Activated T-cell treated with anti-CD3 and anti-CD28 coated beads, Interleukin-2, amount 50 U/mL, for 72 hours (primary cell): ENCODE measurements around the gene JMJD1C. TPM values are rescaled to one million over a fixed set of nuclear protein-coding genes. Genes with fewer than 3 reads are reported as not detected.
"Not testable (repeated sequence)": the region's sequence is repeated elsewhere in the genome, so short reads cannot be mapped to it uniquely, and the experiment has no call there.

Experiments used
- ATAC-seq, 2 donors: fragments of 150-1000 bp; cut with Tn5 transposase; replicated peaks in 1 of 2; 2 replicates each; pipeline ENCODE4 v1.10.0; 2021; ENCODE audit warnings: moderate library complexity in 2 of 2, mild to moderate bottlenecking in 1 of 2
- DNase-seq, 2 donors: peaks; one replicate each; pipeline ENCODE4 v3.0.0; 2021 to 2022; ENCODE audit warnings: mixed read lengths in 1 of 2
- H3K27ac Mint-ChIP-seq: one replicate; pipeline ENCODE4 v1.8.0; 2022; ENCODE audit warnings: mild to moderate bottlenecking, moderate library complexity, mixed read lengths
- H3K27me3 Mint-ChIP-seq: one replicate; pipeline ENCODE4 v1.8.0; 2022; ENCODE audit warnings: low read depth, mixed read lengths
- H3K36me3 Mint-ChIP-seq, 2 donors: one replicate each; pipeline ENCODE4 v1.8.0; 2022; ENCODE audit warnings: mixed read lengths in 2 of 2, mild to moderate bottlenecking in 1 of 2; ENCODE audit not compliant: insufficient read depth in 2 of 2
- H3K4me1 Mint-ChIP-seq: one replicate; pipeline ENCODE4 v1.8.0; 2022; ENCODE audit warnings: low read depth, mixed read lengths
- H3K4me3 Mint-ChIP-seq, 2 donors: one replicate each; pipeline ENCODE4 v1.8.0; 2022; ENCODE audit warnings: mild to moderate bottlenecking in 2 of 2, mixed read lengths in 2 of 2, moderate library complexity in 2 of 2
- H3K9me3 Mint-ChIP-seq, 2 donors: one replicate each; pipeline ENCODE4 v1.8.0; 2022; ENCODE audit warnings: mixed read lengths in 2 of 2
- total RNA-seq, 2 donors: library from RNA; stranded (reverse); gene quantifications; one replicate each; pipeline ENCODE4 v1.2.3, GENCODE V29; 2022

JMJD1C gene
- total RNA-seq, 2 donors from 2014 or later = 67.3 to 67.5 TPM

GRCh38 chr10:63297941-63298340 lies 167.8 kb downstream of the JMJD1C start:
- Mint-ChIP-seq H3K36me3 (no peaks in the 10 kb centered on the region), H3K27me3 (no peaks in the 10 kb centered on the region), H3K27ac (no peak overlapping the region), H3K4me3 (no peak overlapping the region), H3K4me1 (no peaks in the 10 kb centered on the region), H3K9me3 (no peaks in the 10 kb centered on the region)
- DNase-seq (no peak), ATAC-seq (no peak)

GRCh38 chr10:63294781-63295180 lies 171.0 kb downstream of the JMJD1C start:
- Mint-ChIP-seq H3K4me1 (no peaks in the 10 kb centered on the region), H3K27ac (no peak overlapping the region), H3K9me3 (no peaks in the 10 kb centered on the region), H3K36me3 (peaks cover 0 to 2% of the 10 kb centered on the region in 2 donors), H3K4me3 (no peak overlapping the region), H3K27me3 (no peaks in the 10 kb centered on the region)
- no peak for ATAC-seq
- no peak for DNase-seq

- H3K36me3 Mint-ChIP-seq, H3K4me3 Mint-ChIP-seq, H3K4me1 Mint-ChIP-seq, H3K27me3 Mint-ChIP-seq, H3K27ac Mint-ChIP-seq, DNase-seq, ATAC-seq, H3K9me3 Mint-ChIP-seq: not testable (repeated sequence)
These were observed 172.9 kb downstream of the JMJD1C start for GRCh38 chr10:63292847-63293246.

GRCh38 chr10:63288170-63288569 lies 177.6 kb downstream of the JMJD1C start:
- H3K27ac Mint-ChIP-seq = no peak overlapping the region
- no peaks in the 10 kb centered on the region for H3K27me3 Mint-ChIP-seq
- no peak for DNase-seq
- H3K9me3 Mint-ChIP-seq = no peaks in the 10 kb centered on the region
- no peaks in the 10 kb centered on the region for H3K4me1 Mint-ChIP-seq
- no peak overlapping the region for H3K4me3 Mint-ChIP-seq
- ATAC-seq = no peak
- H3K36me3 Mint-ChIP-seq = peaks cover 2% of the 10 kb centered on the region in 2 donors

- no peaks in the 10 kb centered on the region for H3K4me1 Mint-ChIP-seq
- ATAC-seq (no peak), DNase-seq (no peak)
- H3K27me3 Mint-ChIP-seq = no peaks in the 10 kb centered on the region
- no peaks in the 10 kb centered on the region for H3K9me3 Mint-ChIP-seq
- no peak overlapping the region for H3K27ac Mint-ChIP-seq
- H3K4me3 Mint-ChIP-seq = no peak overlapping the region
- peaks cover 2% of the 10 kb centered on the region in 2 donors for H3K36me3 Mint-ChIP-seq
These were observed 179.0 kb downstream of the JMJD1C start for GRCh38 chr10:63286754-63287264.

- H3K9me3 Mint-ChIP-seq = no peaks in the 10 kb centered on the region
- DNase-seq = no peak
These were observed 179.4 kb downstream of the JMJD1C start for GRCh38 chr10:63286340-63286739.

GRCh38 chr10:63283901-63284300 lies 181.9 kb downstream of the JMJD1C start:
- H3K27ac Mint-ChIP-seq, H3K4me1 Mint-ChIP-seq, H3K9me3 Mint-ChIP-seq, H3K4me3 Mint-ChIP-seq, ATAC-seq, DNase-seq, H3K27me3 Mint-ChIP-seq, H3K36me3 Mint-ChIP-seq: not testable (repeated sequence)

More at GRCh38 chr10:63286340-63286739, 179.4 kb downstream of the JMJD1C start:
- Mint-ChIP-seq H3K36me3 (peaks cover 0 to 2% of the 10 kb centered on the region in 2 donors), H3K27ac (no peak overlapping the region), H3K27me3 (no peaks in the 10 kb centered on the region), H3K4me1 (no peaks in the 10 kb centered on the region), H3K4me3 (no peak overlapping the region)
- ATAC-seq = no peak

- Mint-ChIP-seq H3K4me1 (no peaks in the 10 kb centered on the region), H3K4me3 (no peak overlapping the region), H3K9me3 (no peaks in the 10 kb centered on the region), H3K27ac (no peak overlapping the region), H3K27me3 (no peaks in the 10 kb centered on the region), H3K36me3 (peaks cover 0 to 2% of the 10 kb centered on the region in 2 donors)
- DNase-seq (no peak), ATAC-seq (no peak)
These were observed 182.7 kb downstream of the JMJD1C start for GRCh38 chr10:63283093-63283492.

- H3K36me3 Mint-ChIP-seq = peaks cover 0 to 2% of the 10 kb centered on the region in 2 donors
- no peak for DNase-seq
- H3K27ac Mint-ChIP-seq = no peak overlapping the region
- no peaks in the 10 kb centered on the region for H3K27me3 Mint-ChIP-seq
- no peak overlapping the region for H3K4me3 Mint-ChIP-seq
- H3K4me1 Mint-ChIP-seq = no peaks in the 10 kb centered on the region
- H3K9me3 Mint-ChIP-seq = no peaks in the 10 kb centered on the region
- ATAC-seq = no peak
These were observed 183.8 kb downstream of the JMJD1C start for GRCh38 chr10:63281967-63282366.

- ATAC-seq (no peak), DNase-seq (no peak)
- Mint-ChIP-seq H3K9me3 (no peaks in the 10 kb centered on the region), H3K4me3 (no peak overlapping the region), H3K4me1 (no peaks in the 10 kb centered on the region), H3K27me3 (no peaks in the 10 kb centered on the region), H3K27ac (no peak overlapping the region), H3K36me3 (peaks cover 0 to 2% of the 10 kb centered on the region in 2 donors)
These were observed 185.4 kb downstream of the JMJD1C start for GRCh38 chr10:63280386-63280785.

GRCh38 chr10:63275094-63275493 lies 190.7 kb downstream of the JMJD1C start:
- Mint-ChIP-seq H3K27me3 (no peaks in the 10 kb centered on the region), H3K36me3 (no peaks in the 10 kb centered on the region), H3K4me1 (peaks cover 27% of the 10 kb centered on the region), H3K4me3 (no peak overlapping the region), H3K9me3 (no peaks in the 10 kb centered on the region), H3K27ac (peak overlapping the region; percentile 35)
- DNase-seq = no peak
- no peak for ATAC-seq

- ATAC-seq (no peak), DNase-seq (no peak)
- peak overlapping the region; percentile 93 for H3K27ac Mint-ChIP-seq
- peaks cover 34% of the 10 kb centered on the region for H3K4me1 Mint-ChIP-seq
- no peaks in the 10 kb centered on the region for H3K9me3 Mint-ChIP-seq
- H3K27me3 Mint-ChIP-seq = no peaks in the 10 kb centered on the region
- no peaks in the 10 kb centered on the region for H3K36me3 Mint-ChIP-seq
- peak overlapping the region in 1 of 2 donors; percentile 31 for H3K4me3 Mint-ChIP-seq
These were observed 192.2 kb downstream of the JMJD1C start for GRCh38 chr10:63273577-63273976.

- Mint-ChIP-seq H3K4me1 (peaks cover 32% of the 10 kb centered on the region), H3K9me3 (no peaks in the 10 kb centered on the region), H3K36me3 (peaks cover 4 to 7% of the 10 kb centered on the region in 2 donors), H3K27me3 (no peaks in the 10 kb centered on the region), H3K27ac (peak overlapping the region; percentile 100), H3K4me3 (peak overlapping the region; percentile 94 to 98)
- ATAC-seq (peak; percentile 94 to 96), DNase-seq (peak; percentile 78 to 83)
These were observed 196.8 kb downstream of the JMJD1C start for GRCh38 chr10:63268798-63269503.
